WTC11 (cell line): ENCODE measurements around the gene PRSS48. TPM values are rescaled to one million over a fixed set of nuclear protein-coding genes. Genes with fewer than 3 reads are reported as not detected.
A peak's percentile ranks its signal among the peaks of the same experiment; 100 is the strongest.

Experiments used
- ATAC-seq: fragments of 200-7000 bp; cut with Tn5 transposase; 2 replicates; pipeline ENCODE4 v1.10.0; 2021; ENCODE audit warnings: mild to moderate bottlenecking, moderate library complexity
- CTCF ChIA-PET: fragments of 300-600 bp; sonication (Branson Sonifier 250); formaldehyde crosslinking; loops from one replicate; lab custom pipeline; 2021; ENCODE audit warnings: antibody characterized with exemption; lab: Charles Lee
- POLR2A ChIA-PET: fragments of 350-600 bp; sonication (Branson Sonifier 250); formaldehyde crosslinking; loops from one replicate; lab custom pipeline; 2021; ENCODE audit warnings: antibody characterized with exemption; lab: Charles Lee
- DNase-seq: peaks from one replicate; pipeline ENCODE4 v3.0.0; 2021; ENCODE audit warnings: low spot score
- H3K27ac Mint-ChIP-seq: 2 replicates; pipeline ENCODE4 v1.8.0; 2021; ENCODE audit warnings: mixed read lengths
- H3K27me3 Mint-ChIP-seq: 2 replicates; pipeline ENCODE4 v1.8.0; 2021; ENCODE audit warnings: low read depth, mild to moderate bottlenecking, moderate library complexity, mixed read lengths
- H3K36me3 Mint-ChIP-seq: 2 replicates; pipeline ENCODE4 v1.8.0; 2021; ENCODE audit warnings: mixed read lengths
- H3K4me1 Mint-ChIP-seq: 2 replicates; pipeline ENCODE4 v1.8.0; 2022; ENCODE audit warnings: mixed read lengths
- H3K4me3 Mint-ChIP-seq: 2 replicates; pipeline ENCODE4 v1.8.0; 2021; ENCODE audit warnings: mild to moderate bottlenecking, moderate library complexity, mixed read lengths
- H3K9me3 Mint-ChIP-seq: 2 replicates; pipeline ENCODE4 v1.8.0; 2021; ENCODE audit warnings: mixed read lengths
- CREB1 ChIP-seq: sonication (generic); formaldehyde crosslinking; IDR thresholded peaks from 2 replicates; pipeline ENCODE4 v1.8.0; 2023; ENCODE audit warnings: mild to moderate bottlenecking, missing genetic modification reagents
- CREM ChIP-seq: sonication (generic); formaldehyde crosslinking; IDR thresholded peaks from 2 replicates; pipeline ENCODE4 v1.8.1; 2022; ENCODE audit warnings: mild to moderate bottlenecking, missing genetic modification reagents, moderate library complexity
- ELF4 ChIP-seq: sonication (generic); formaldehyde crosslinking; IDR thresholded peaks from 2 replicates; pipeline ENCODE4 v1.8.1; 2022; ENCODE audit warnings: low read depth, mild to moderate bottlenecking, moderate library complexity, missing genetic modification reagents
- NFE2L1 ChIP-seq: sonication (generic); formaldehyde crosslinking; IDR thresholded peaks from 2 replicates; pipeline ENCODE4 v1.8.1; 2023; ENCODE audit warnings: missing genetic modification reagents
- NR1H2 ChIP-seq: sonication (generic); formaldehyde crosslinking; IDR thresholded peaks from 2 replicates; pipeline ENCODE4 v1.9.0; 2021; ENCODE audit warnings: mild to moderate bottlenecking, moderate library complexity, missing genetic modification reagents
- NR2C2 ChIP-seq: sonication (generic); formaldehyde crosslinking; IDR thresholded peaks from 2 replicates; pipeline ENCODE4 v1.8.0; 2022; ENCODE audit warnings: mild to moderate bottlenecking, missing genetic modification reagents
- SMAD3 ChIP-seq: sonication (generic); formaldehyde crosslinking; IDR thresholded peaks from 2 replicates; pipeline ENCODE4 v1.8.0; 2022; ENCODE audit warnings: missing genetic modification reagents, mild to moderate bottlenecking, borderline replicate concordance
- TP53 ChIP-seq: sonication (generic); formaldehyde crosslinking; IDR thresholded peaks from 2 replicates; pipeline ENCODE4 v1.8.1; 2023; ENCODE audit warnings: mild to moderate bottlenecking, missing genetic modification reagents
- ZBTB43 ChIP-seq: sonication (generic); formaldehyde crosslinking; IDR thresholded peaks from 2 replicates; pipeline ENCODE4 v1.8.1; 2023; ENCODE audit warnings: mild to moderate bottlenecking, missing genetic modification reagents
- ZMAT4 ChIP-seq: fragments of 250-450 bp; sonication (Bioruptor Pico); IDR thresholded peaks from 2 replicates; pipeline ENCODE4 v1.9.0; 2021; ENCODE audit warnings: mild to moderate bottlenecking
- ZNF138 ChIP-seq: sonication (generic); formaldehyde crosslinking; conservative IDR thresholded peaks from 2 replicates; pipeline ENCODE4 v1.8.1; 2022; ENCODE audit warnings: mild to moderate bottlenecking, moderate library complexity, missing genetic modification reagents
- ZNF219 ChIP-seq: sonication (generic); formaldehyde crosslinking; IDR thresholded peaks from 2 replicates; pipeline ENCODE4 v1.8.0; 2023; ENCODE audit warnings: missing genetic modification reagents, mild to moderate bottlenecking, borderline replicate concordance
- ZNF281 ChIP-seq: sonication (generic); formaldehyde crosslinking; IDR thresholded peaks from 2 replicates; pipeline ENCODE4 v1.8.0; 2023; ENCODE audit warnings: mild to moderate bottlenecking, missing genetic modification reagents
- ZNF425 ChIP-seq: fragments of 250-450 bp; sonication (Bioruptor Pico); conservative IDR thresholded peaks from 2 replicates; pipeline ENCODE4 v1.9.0; 2021; ENCODE audit warnings: mild to moderate bottlenecking
- ZNF671 ChIP-seq: fragments of 250-450 bp; sonication (Bioruptor Pico); IDR thresholded peaks from 2 replicates; pipeline ENCODE4 v1.8.0; 2021; ENCODE audit warnings: mild to moderate bottlenecking
- total RNA-seq: library from RNA; stranded (reverse); gene quantifications from 3 replicates; pipeline ENCODE4 v1.2.3, GENCODE V29; 2021
- TF ChIP-seq, protein P1 (sequence below): sonication (generic); formaldehyde crosslinking; IDR thresholded peaks from 2 replicates; pipeline ENCODE4 v1.8.0; 2023; ENCODE audit warnings: missing genetic modification reagents
- TF ChIP-seq, protein P2 (sequence below): sonication (generic); formaldehyde crosslinking; IDR thresholded peaks from 2 replicates; pipeline ENCODE4 v1.8.0; 2022; ENCODE audit warnings: missing genetic modification reagents
- TF ChIP-seq, protein P3 (sequence below): sonication (generic); formaldehyde crosslinking; IDR thresholded peaks from 2 replicates; pipeline ENCODE4 v1.8.1; 2022; ENCODE audit warnings: mild to moderate bottlenecking, moderate library complexity, missing genetic modification reagents
- TF ChIP-seq, protein P4 (sequence below): fragments of 250-450 bp; sonication (Bioruptor Pico); IDR thresholded peaks from 2 replicates; pipeline ENCODE4 v1.9.0; 2021; ENCODE audit warnings: moderate library complexity, mild to moderate bottlenecking, inconsistent platforms, borderline replicate concordance

Gene PRSS48
- total RNA-seq, 1 experiment from 2014 or later: not detected

- peaks cover 4% of the 10 kb centered on the region; the same call in 1 of the 2 replicates for H3K9me3 Mint-ChIP-seq
Observed at GRCh38 chr4:151257704-151258103, 19.3 kb upstream of the PRSS48 start.

DNA sequence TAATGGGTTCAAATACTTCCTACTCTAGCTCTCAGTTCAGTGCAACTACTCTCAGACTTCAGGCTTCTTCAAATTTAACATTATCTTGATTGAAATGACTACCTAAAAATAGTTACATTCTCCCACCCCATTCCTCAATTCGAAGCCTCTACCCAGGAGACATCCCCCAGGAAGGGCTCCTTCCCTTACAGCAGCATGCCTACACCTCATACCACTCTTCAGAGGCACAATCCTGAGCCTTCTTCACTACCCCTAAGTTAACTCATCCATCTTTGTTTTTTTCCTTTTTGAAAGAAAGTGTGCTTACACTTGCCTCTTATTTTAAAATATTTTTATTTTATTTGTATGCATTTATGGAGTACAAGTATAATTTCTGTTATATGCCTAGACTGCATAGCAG is 17.2 kb upstream of the PRSS48 start:
- ChIA-PET CTCF (no interaction called here), POLR2A (no interaction called here)
- peaks cover 15% of the 10 kb centered on the region for H3K36me3 Mint-ChIP-seq
- peaks cover 9% of the 10 kb centered on the region; the same call in 1 of the 2 replicates for H3K9me3 Mint-ChIP-seq
- H3K27ac Mint-ChIP-seq: no peak overlapping the region
- H3K4me3 Mint-ChIP-seq: no peak overlapping the region
- no peak for DNase-seq
- no peaks in the 10 kb centered on the region for H3K4me1 Mint-ChIP-seq
- no peaks in the 10 kb centered on the region for H3K27me3 Mint-ChIP-seq
- ATAC-seq: no peak
- TF ChIP-seq ZMAT4 (CRISPR knock-in tag): no peak
- TF ChIP-seq NR2C2 (CRISPR knock-in tag): no peak
- TF ChIP-seq, protein P1, sequence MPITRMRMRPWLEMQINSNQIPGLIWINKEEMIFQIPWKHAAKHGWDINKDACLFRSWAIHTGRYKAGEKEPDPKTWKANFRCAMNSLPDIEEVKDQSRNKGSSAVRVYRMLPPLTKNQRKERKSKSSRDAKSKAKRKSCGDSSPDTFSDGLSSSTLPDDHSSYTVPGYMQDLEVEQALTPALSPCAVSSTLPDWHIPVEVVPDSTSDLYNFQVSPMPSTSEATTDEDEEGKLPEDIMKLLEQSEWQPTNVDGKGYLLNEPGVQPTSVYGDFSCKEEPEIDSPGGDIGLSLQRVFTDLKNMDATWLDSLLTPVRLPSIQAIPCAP (CRISPR knock-in tag): no peak
- TF ChIP-seq ZNF219: no peak
- no peak for TF ChIP-seq SMAD3 (CRISPR knock-in tag)
- no peak for TF ChIP-seq ZBTB43 (CRISPR knock-in tag)
- TF ChIP-seq NR1H2: no peak
- TF ChIP-seq, protein P2, sequence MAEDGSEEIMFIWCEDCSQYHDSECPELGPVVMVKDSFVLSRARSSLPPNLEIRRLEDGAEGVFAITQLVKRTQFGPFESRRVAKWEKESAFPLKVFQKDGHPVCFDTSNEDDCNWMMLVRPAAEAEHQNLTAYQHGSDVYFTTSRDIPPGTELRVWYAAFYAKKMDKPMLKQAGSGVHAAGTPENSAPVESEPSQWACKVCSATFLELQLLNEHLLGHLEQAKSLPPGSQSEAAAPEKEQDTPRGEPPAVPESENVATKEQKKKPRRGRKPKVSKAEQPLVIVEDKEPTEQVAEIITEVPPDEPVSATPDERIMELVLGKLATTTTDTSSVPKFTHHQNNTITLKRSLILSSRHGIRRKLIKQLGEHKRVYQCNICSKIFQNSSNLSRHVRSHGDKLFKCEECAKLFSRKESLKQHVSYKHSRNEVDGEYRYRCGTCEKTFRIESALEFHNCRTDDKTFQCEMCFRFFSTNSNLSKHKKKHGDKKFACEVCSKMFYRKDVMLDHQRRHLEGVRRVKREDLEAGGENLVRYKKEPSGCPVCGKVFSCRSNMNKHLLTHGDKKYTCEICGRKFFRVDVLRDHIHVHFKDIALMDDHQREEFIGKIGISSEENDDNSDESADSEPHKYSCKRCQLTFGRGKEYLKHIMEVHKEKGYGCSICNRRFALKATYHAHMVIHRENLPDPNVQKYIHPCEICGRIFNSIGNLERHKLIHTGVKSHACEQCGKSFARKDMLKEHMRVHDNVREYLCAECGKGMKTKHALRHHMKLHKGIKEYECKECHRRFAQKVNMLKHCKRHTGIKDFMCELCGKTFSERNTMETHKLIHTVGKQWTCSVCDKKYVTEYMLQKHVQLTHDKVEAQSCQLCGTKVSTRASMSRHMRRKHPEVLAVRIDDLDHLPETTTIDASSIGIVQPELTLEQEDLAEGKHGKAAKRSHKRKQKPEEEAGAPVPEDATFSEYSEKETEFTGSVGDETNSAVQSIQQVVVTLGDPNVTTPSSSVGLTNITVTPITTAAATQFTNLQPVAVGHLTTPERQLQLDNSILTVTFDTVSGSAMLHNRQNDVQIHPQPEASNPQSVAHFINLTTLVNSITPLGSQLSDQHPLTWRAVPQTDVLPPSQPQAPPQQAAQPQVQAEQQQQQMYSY (CRISPR knock-in tag): no peak
- TF ChIP-seq ZNF138 (CRISPR knock-in tag): no peak

More at GRCh38 chr4:151257704-151258103, 19.3 kb upstream of the PRSS48 start:
- Mint-ChIP-seq H3K4me1 (no peaks in the 10 kb centered on the region), H3K27me3 (no peaks in the 10 kb centered on the region), H3K4me3 (no peak overlapping the region), H3K36me3 (peaks cover 10% of the 10 kb centered on the region), H3K27ac (peak overlapping the region; percentile 1; the same call in 1 of the 2 replicates)
- TF ChIP-seq CREB1 (CRISPR knock-in tag): no peak
- no peak for TF ChIP-seq NR1H2
- TF ChIP-seq NR2C2 (CRISPR knock-in tag): no peak
- no peak for TF ChIP-seq TP53
- TF ChIP-seq SMAD3 (CRISPR knock-in tag): no peak
- TF ChIP-seq, protein P3, sequence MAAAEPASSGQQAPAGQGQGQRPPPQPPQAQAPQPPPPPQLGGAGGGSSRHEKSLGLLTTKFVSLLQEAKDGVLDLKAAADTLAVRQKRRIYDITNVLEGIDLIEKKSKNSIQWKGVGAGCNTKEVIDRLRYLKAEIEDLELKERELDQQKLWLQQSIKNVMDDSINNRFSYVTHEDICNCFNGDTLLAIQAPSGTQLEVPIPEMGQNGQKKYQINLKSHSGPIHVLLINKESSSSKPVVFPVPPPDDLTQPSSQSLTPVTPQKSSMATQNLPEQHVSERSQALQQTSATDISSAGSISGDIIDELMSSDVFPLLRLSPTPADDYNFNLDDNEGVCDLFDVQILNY (CRISPR knock-in tag): no peak
- no peak for TF ChIP-seq NFE2L1 (CRISPR knock-in tag)
- TF ChIP-seq ZNF281 (CRISPR knock-in tag): no peak
- no peak for TF ChIP-seq ZNF425 (CRISPR knock-in tag)
- no peak for TF ChIP-seq ZNF671 (CRISPR knock-in tag)
- TF ChIP-seq, protein P4, sequence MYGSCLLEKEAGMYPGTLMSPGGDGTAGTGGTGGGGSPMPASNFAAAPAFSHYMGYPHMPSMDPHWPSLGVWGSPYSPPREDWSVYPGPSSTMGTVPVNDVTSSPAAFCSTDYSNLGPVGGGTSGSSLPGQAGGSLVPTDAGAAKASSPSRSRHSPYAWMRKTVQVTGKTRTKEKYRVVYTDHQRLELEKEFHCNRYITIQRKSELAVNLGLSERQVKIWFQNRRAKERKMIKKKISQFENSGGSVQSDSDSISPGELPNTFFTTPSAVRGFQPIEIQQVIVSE (CRISPR knock-in tag): no peak
- TF ChIP-seq ELF4 (CRISPR knock-in tag): no peak
- TF ChIP-seq CREM (CRISPR knock-in tag): no peak
- no peak for DNase-seq
- CTCF ChIA-PET: no interaction called here
- ATAC-seq: no peak
- POLR2A ChIA-PET: no interaction called here
